ENCODE results near the gene CMBL.
"Not testable (repeated sequence)": the region's sequence is repeated elsewhere in the genome, so short reads cannot be mapped to it uniquely, and the experiment has no call there.

The CMBL gene

DNA sequence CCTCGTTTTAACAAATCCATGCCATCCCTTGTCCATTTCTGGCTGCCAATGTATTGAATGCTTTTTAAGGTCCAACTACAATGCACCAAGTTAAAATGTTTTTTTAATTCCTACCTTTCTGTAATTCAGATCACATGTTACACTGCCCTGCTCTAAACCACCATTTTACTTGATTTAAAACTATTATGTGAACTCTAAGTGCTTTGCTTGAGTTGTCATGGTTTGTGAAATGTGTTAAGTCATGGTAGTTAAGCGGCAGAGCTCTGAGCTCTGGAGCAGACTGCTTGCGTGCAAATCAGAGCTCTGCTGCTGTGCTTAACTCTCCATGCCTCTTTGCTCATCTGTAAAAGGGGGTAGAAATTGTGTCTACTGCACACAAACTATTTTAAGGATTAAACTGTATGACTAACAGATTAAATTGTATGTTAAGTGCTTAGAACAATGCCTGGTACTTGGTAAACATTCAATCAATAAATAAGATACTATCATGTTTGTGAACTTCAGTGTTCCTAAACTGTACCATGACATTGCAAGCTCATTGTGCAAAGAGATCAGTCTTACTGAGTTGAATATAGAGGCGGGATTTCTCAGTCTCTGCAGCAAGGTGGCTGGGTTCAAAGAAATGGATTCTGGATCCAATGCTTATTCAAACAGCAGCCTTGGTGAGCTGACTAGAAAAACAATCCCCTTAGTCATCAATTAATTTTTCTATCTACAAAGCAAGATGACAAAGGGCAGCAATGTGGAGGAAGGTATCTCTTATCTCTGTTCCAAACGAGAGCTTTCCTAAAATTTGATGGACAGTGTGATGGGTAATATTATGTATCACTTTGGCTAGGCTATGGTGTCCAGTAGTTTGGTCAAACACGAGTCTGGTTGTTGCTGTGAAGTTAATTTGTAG lies 16.1 kb upstream of the CMBL start:
- Mint-ChIP-seq H3K4me1 (no peaks in the 10 kb centered on the region), H3K36me3 (no peaks in the 10 kb centered on the region), H3K27me3 (no peaks in the 10 kb centered on the region), H3K27ac (no peak overlapping the region), H3K9me3 (no peaks in the 10 kb centered on the region), H3K4me3 (no peak overlapping the region)
- no peak for ATAC-seq

GRCh38 chr5:10321882-10322281 lies 14.2 kb upstream of the CMBL start:
- H3K27ac Mint-ChIP-seq: no peak overlapping the region
- no peak for ATAC-seq
- peaks cover 5% of the 10 kb centered on the region for H3K4me1 Mint-ChIP-seq
- no peaks in the 10 kb centered on the region for H3K36me3 Mint-ChIP-seq
- no peak overlapping the region for H3K4me3 Mint-ChIP-seq
- peaks cover 6% of the 10 kb centered on the region for H3K9me3 Mint-ChIP-seq
- H3K27me3 Mint-ChIP-seq: peaks cover 16% of the 10 kb centered on the region

GRCh38 chr5:10320793-10321192 lies 13.1 kb upstream of the CMBL start:
- H3K27me3 Mint-ChIP-seq: peaks cover 19% of the 10 kb centered on the region
- no peaks in the 10 kb centered on the region for H3K36me3 Mint-ChIP-seq
- ATAC-seq: no peak
- peaks cover 5% of the 10 kb centered on the region for H3K4me1 Mint-ChIP-seq
- H3K27ac Mint-ChIP-seq: no peak overlapping the region
- peaks cover 6% of the 10 kb centered on the region for H3K9me3 Mint-ChIP-seq
- no peak overlapping the region for H3K4me3 Mint-ChIP-seq

GRCh38 chr5:10319202-10319851 lies 11.6 kb upstream of the CMBL start:
- H3K4me3 Mint-ChIP-seq: no peak overlapping the region
- H3K4me1 Mint-ChIP-seq: peaks cover 5% of the 10 kb centered on the region
- ATAC-seq: no peak
- no peaks in the 10 kb centered on the region for H3K36me3 Mint-ChIP-seq
- no peak overlapping the region for H3K27ac Mint-ChIP-seq
- H3K9me3 Mint-ChIP-seq: peaks cover 6% of the 10 kb centered on the region
- H3K27me3 Mint-ChIP-seq: peaks cover 19% of the 10 kb centered on the region

DNA sequence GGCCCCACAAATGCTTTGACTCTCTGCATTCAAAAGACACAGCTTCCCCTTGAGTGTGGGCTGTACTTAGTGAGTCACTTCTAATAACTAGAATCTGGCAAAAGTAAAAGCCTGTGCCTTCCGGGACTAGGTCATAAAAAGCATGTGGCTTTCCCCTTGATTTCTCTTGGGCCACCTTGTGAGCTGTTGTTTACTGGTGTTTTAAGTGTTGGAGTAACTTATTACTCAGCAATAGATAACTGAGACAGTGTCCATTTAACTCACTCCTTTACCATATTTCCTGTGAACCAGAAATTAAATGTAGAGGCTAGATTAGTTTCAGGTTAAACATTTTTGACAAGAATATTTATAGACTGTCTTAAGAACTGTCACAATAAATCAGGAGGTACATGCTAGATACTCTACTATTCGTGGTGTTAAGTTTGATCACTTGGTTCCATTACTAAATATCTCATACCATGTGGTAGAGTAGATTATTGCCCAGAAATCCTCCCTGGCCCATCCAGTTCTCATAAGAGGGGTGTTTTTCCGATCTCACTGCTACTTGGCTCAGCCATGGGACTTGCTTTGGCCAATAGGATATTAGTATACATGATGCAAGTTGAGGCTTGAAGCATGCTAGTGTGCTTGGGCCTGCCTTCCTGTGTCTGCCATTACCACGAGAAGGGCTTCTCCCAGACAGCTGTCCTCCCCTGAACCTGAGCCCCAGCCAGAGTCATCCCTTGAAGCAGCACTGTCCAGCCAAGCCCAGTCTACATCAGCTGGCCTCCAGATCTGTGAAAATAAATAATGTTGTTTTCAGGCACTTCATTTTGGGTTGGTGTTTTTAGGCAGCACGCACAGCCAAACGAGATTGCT lies 10.4 kb upstream of the CMBL start:
- peaks cover 5% of the 10 kb centered on the region for H3K4me1 Mint-ChIP-seq
- ATAC-seq: peak; percentile 54
- H3K4me3 Mint-ChIP-seq: no peak overlapping the region
- peaks cover 6% of the 10 kb centered on the region for H3K9me3 Mint-ChIP-seq
- H3K27ac Mint-ChIP-seq: no peak overlapping the region
- peaks cover 19% of the 10 kb centered on the region for H3K27me3 Mint-ChIP-seq
- no peaks in the 10 kb centered on the region for H3K36me3 Mint-ChIP-seq

GRCh38 chr5:10315824-10316509 lies 8.3 kb upstream of the CMBL start:
- H3K4me1 Mint-ChIP-seq: peaks cover 5% of the 10 kb centered on the region
- H3K27ac Mint-ChIP-seq: no peak overlapping the region
- ATAC-seq: no peak
- H3K27me3 Mint-ChIP-seq: peaks cover 19% of the 10 kb centered on the region
- no peak overlapping the region for H3K4me3 Mint-ChIP-seq
- H3K36me3 Mint-ChIP-seq: no peaks in the 10 kb centered on the region
- H3K9me3 Mint-ChIP-seq: peaks cover 6% of the 10 kb centered on the region

DNA sequence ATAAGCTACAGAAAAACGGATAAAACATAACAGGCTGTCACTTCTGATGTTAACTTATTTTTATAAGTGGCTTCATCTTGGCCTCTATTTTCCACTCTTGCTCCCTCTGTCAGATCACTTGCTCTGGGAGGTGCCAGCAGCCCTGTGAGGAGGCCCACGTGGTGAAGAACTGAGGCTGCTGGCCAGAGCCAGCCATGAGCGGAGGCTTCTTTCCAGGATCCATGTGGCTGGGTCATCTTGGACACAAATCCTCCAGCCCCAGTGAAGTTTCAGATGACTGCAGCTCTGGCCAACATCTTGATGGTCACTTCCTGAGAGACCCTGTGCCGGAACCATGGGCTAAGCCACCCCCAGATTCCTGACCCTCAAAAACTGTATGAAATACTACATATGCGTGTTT lies 7.5 kb upstream of the CMBL start:
- peaks cover 6% of the 10 kb centered on the region for H3K9me3 Mint-ChIP-seq
- no peak overlapping the region for H3K4me3 Mint-ChIP-seq
- H3K36me3 Mint-ChIP-seq: no peaks in the 10 kb centered on the region
- peaks cover 5% of the 10 kb centered on the region for H3K4me1 Mint-ChIP-seq
- ATAC-seq: no peak
- H3K27ac Mint-ChIP-seq: no peak overlapping the region
- peaks cover 19% of the 10 kb centered on the region for H3K27me3 Mint-ChIP-seq

DNA sequence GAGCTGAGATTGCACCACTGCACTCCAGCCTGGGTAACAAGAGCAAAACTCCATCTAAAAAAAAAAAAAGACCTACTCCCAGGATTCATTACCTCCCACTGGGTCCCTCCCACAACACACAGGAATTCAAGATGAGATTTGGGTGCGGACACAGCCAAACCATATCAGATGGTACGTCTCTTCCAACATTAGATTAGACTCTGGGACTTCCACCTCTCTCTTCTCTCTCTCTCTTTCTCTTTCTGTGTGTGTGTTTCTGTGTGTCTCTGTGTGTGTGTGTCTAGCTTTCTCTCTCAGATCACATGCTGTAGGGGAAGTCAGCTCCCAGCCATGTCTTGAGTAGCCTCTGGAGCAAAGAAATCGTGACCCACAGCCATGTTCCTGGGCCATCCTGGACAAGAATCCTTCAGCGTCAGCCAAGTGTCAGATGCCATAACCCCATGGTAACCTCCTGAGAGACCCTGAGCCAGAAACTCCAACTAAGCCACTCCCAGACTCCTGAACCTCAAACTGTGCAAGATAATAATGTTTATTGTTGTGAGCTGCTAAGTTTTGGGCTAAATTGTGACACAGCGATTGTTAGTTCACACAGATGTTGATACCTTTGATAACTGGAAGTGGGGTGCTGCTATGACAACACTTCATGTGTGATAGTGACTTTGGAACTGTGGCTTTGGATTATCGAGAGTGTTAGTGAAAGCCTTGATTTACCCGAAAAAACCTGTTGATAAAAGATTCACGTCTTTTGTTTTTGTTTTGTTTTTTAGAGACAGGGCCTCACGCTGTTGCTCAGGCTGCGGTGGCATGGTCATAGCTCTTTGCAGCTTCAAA lies 4.1 kb upstream of the CMBL start:
- Mint-ChIP-seq H3K4me1 (peaks cover 7% of the 10 kb centered on the region), H3K36me3 (no peaks in the 10 kb centered on the region), H3K9me3 (no peaks in the 10 kb centered on the region), H3K27me3 (peaks cover 25% of the 10 kb centered on the region), H3K27ac (no peak overlapping the region), H3K4me3 (no peak overlapping the region)
- ATAC-seq: no peak

- not testable (repeated sequence) for H3K4me3 Mint-ChIP-seq, H3K9me3 Mint-ChIP-seq, H3K27ac Mint-ChIP-seq, H3K36me3 Mint-ChIP-seq, H3K4me1 Mint-ChIP-seq
- peaks cover 31% of the 10 kb centered on the region for H3K27me3 Mint-ChIP-seq
- peak; percentile 57 for ATAC-seq
Measured at GRCh38 chr5:10310835-10311570, 3.3 kb upstream of the CMBL start.

- Mint-ChIP-seq H3K27me3 (peaks cover 39% of the 10 kb centered on the region), H3K36me3 (no peaks in the 10 kb centered on the region), H3K4me1 (peaks cover 7% of the 10 kb centered on the region)
Measured at GRCh38 chr5:10310066-10310779, 2.5 kb upstream of the CMBL start.

GRCh38 chr5:10308844-10309243 lies 1.1 kb upstream of the CMBL start:
- ATAC-seq: no peak
- H3K4me1 Mint-ChIP-seq: peaks cover 7% of the 10 kb centered on the region
- H3K27ac Mint-ChIP-seq: no peak overlapping the region
- no peaks in the 10 kb centered on the region for H3K9me3 Mint-ChIP-seq
- H3K4me3 Mint-ChIP-seq: no peak overlapping the region
- peaks cover 45% of the 10 kb centered on the region for H3K27me3 Mint-ChIP-seq
- H3K36me3 Mint-ChIP-seq: no peaks in the 10 kb centered on the region

More at GRCh38 chr5:10310066-10310779, 2.5 kb upstream of the CMBL start:
- ATAC-seq: no peak
- H3K4me3 Mint-ChIP-seq: no peak overlapping the region
- H3K9me3 Mint-ChIP-seq: no peaks in the 10 kb centered on the region
- no peak overlapping the region for H3K27ac Mint-ChIP-seq

DNA sequence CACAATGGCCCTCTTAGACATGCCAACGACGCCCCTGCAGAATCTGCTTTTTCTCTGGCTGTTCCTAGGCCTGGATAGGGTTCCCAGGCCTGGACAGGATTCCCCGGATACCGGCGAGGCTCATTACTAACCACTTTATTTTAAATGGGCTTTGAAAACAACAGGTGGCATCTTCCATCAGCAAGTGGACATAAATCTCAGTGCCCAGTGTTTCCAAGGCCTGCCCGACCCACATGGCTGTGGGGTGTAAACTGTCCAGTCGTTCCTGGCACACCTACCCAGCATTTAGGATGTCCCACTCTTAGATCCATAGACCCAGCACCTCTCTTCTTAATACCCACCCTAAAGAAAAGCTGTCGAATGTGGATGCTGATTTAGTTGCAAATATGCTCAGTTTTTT lies 896 bp downstream of the CMBL start:
- H3K36me3 Mint-ChIP-seq: no peaks in the 10 kb centered on the region
- H3K4me1 Mint-ChIP-seq: peaks cover 7% of the 10 kb centered on the region
- ATAC-seq: no peak
- peaks cover 45% of the 10 kb centered on the region for H3K27me3 Mint-ChIP-seq
- no peaks in the 10 kb centered on the region for H3K9me3 Mint-ChIP-seq
- H3K27ac Mint-ChIP-seq: no peak overlapping the region
- H3K4me3 Mint-ChIP-seq: no peak overlapping the region

- Mint-ChIP-seq H3K4me3 (no peak overlapping the region), H3K27ac (no peak overlapping the region), H3K36me3 (no peaks in the 10 kb centered on the region), H3K9me3 (no peaks in the 10 kb centered on the region), H3K4me1 (peaks cover 7% of the 10 kb centered on the region), H3K27me3 (peaks cover 45% of the 10 kb centered on the region)
- ATAC-seq: no peak
Measured at GRCh38 chr5:10306114-10306513, 1.6 kb downstream of the CMBL start.
